ENCODE data around the gene GATD1.
A peak's percentile ranks its signal among the peaks of the same experiment; 100 is the strongest.

Gene GATD1

GRCh38 chr11:747158-748006 lies 29.9 kb downstream of the GATD1 start, which contains the start of gene TALDO1:
TALDO1 (plus strand) TSS chr11:747464; CDS start chr11:747482, 18 bp downstream.
- TF ChIP-seq CTCF (IDR thresholded peaks at IDR 0.05): peak; percentile 35; the same call in 1 of the 2 replicates

- no peak for TF ChIP-seq CTCF (IDR thresholded peaks at IDR 0.05)
Observed at GRCh38 chr11:746289-747157, 30.8 kb downstream of the GATD1 start.

GRCh38 chr11:745428-745827 lies 31.9 kb downstream of the GATD1 start:
- no peak for TF ChIP-seq CTCF (IDR thresholded peaks at IDR 0.05)

GRCh38 chr11:742571-743201 lies 34.6 kb downstream of the GATD1 start:
- no peak for TF ChIP-seq CTCF (IDR thresholded peaks at IDR 0.05)

GRCh38 chr11:742156-742546 lies 35.1 kb downstream of the GATD1 start:
- TF ChIP-seq CTCF (IDR thresholded peaks at IDR 0.05): no peak

GRCh38 chr11:737366-737765 lies 39.9 kb downstream of the GATD1 start:
- TF ChIP-seq CTCF (IDR thresholded peaks at IDR 0.05): no peak

- TF ChIP-seq CTCF (IDR thresholded peaks at IDR 0.05): no peak
Observed at GRCh38 chr11:733072-733471, 44.2 kb downstream of the GATD1 start.
